ENCODE results near the gene FGFRL1. TPM values are rescaled to one million over a fixed set of nuclear protein-coding genes. Genes with fewer than 3 reads are reported as not detected.

FGFRL1 gene
- total RNA-seq, 4 donors from 2014 or later: 9.0 to 19.9 (median 12.0) TPM

- Histone ChIP-seq H3K9me3 (no peaks in the 10 kb centered on the region), H3K4me3 (no peak overlapping the region), H3K27me3 (peaks cover 7% of the 10 kb centered on the region), H3K4me1 (peaks cover 3% of the 10 kb centered on the region), H3K36me3 (peaks cover 20% of the 10 kb centered on the region), H3K27ac (no peak overlapping the region)
- no peak for DNase-seq (ENCODE audit: low spot score in 2 of 2)
- 96% methylated on average over 28 of the region's 32 CpGs for WGBS
- TF ChIP-seq POLR2AphosphoS5 (IDR thresholded peaks at IDR 0.05): no peak
- TF ChIP-seq EP300 (IDR thresholded peaks at IDR 0.05): no peak
- TF ChIP-seq POLR2A (IDR thresholded peaks at IDR 0.05): no peak
- no peak for TF ChIP-seq CTCF (IDR thresholded peaks at IDR 0.05)
These were observed 13.6 kb downstream of the FGFRL1 start for GRCh38 chr4:1024882-1025545.

- Histone ChIP-seq H3K4me1 (peaks cover 3% of the 10 kb centered on the region), H3K36me3 (peaks cover 20% of the 10 kb centered on the region), H3K9me3 (no peaks in the 10 kb centered on the region), H3K27ac (no peak overlapping the region), H3K4me3 (no peak overlapping the region), H3K27me3 (peaks cover 16% of the 10 kb centered on the region)
- no peak for DNase-seq (ENCODE audit: low spot score in 2 of 2)
- WGBS: 48% methylated on average over 17 of the region's 17 CpGs
- TF ChIP-seq POLR2A (IDR thresholded peaks at IDR 0.05) (no peak), POLR2AphosphoS5 (IDR thresholded peaks at IDR 0.05) (no peak), CTCF (IDR thresholded peaks at IDR 0.05) (no peak), EP300 (IDR thresholded peaks at IDR 0.05) (no peak)
These were observed 14.7 kb downstream of the FGFRL1 start for GRCh38 chr4:1026115-1026514.

- no peak for DNase-seq (ENCODE audit: low spot score in 2 of 2)
- WGBS: no CpG with 5 or more reads among the region's 26 CpGs
- H3K4me3 ChIP-seq: no peak overlapping the region
- TF ChIP-seq CTCF (IDR thresholded peaks at IDR 0.05) (no peak), POLR2AphosphoS5 (IDR thresholded peaks at IDR 0.05) (no peak), POLR2A (IDR thresholded peaks at IDR 0.05) (no peak), EP300 (IDR thresholded peaks at IDR 0.05) (no peak)
- H3K4me1 ChIP-seq: peaks cover 3% of the 10 kb centered on the region
- no peaks in the 10 kb centered on the region for H3K9me3 ChIP-seq
- no peak overlapping the region for H3K27ac ChIP-seq
- H3K36me3 ChIP-seq: peaks cover 20% of the 10 kb centered on the region
- peaks cover 28% of the 10 kb centered on the region for H3K27me3 ChIP-seq
These were observed 15.9 kb downstream of the FGFRL1 start for GRCh38 chr4:1027219-1027914.

GRCh38 chr4:1027915-1028238 is 16.5 kb downstream of the FGFRL1 start:
- DNase-seq (ENCODE audit: low spot score in 2 of 2): no peak
- Histone ChIP-seq H3K9me3 (no peaks in the 10 kb centered on the region), H3K27ac (no peak overlapping the region), H3K4me1 (peaks cover 3% of the 10 kb centered on the region), H3K27me3 (peaks cover 33% of the 10 kb centered on the region), H3K36me3 (peaks cover 20% of the 10 kb centered on the region), H3K4me3 (no peak overlapping the region)
- no CpG with 5 or more reads among the region's 9 CpGs for WGBS
- no peak for TF ChIP-seq EP300 (IDR thresholded peaks at IDR 0.05)
- TF ChIP-seq POLR2AphosphoS5 (IDR thresholded peaks at IDR 0.05): no peak
- TF ChIP-seq POLR2A (IDR thresholded peaks at IDR 0.05): no peak
- TF ChIP-seq CTCF (IDR thresholded peaks at IDR 0.05): no peak

GRCh38 chr4:1028574-1029220 is 17.3 kb downstream of the FGFRL1 start:
- Histone ChIP-seq H3K4me1 (peaks cover 6% of the 10 kb centered on the region), H3K36me3 (peaks cover 15% of the 10 kb centered on the region), H3K4me3 (no peak overlapping the region), H3K9me3 (no peaks in the 10 kb centered on the region), H3K27me3 (peaks cover 37% of the 10 kb centered on the region), H3K27ac (no peak overlapping the region)
- no CpG with 5 or more reads among the region's 36 CpGs for WGBS
- DNase-seq (ENCODE audit: low spot score in 2 of 2): no peak
- no peak for TF ChIP-seq POLR2A (IDR thresholded peaks at IDR 0.05)
- TF ChIP-seq CTCF (IDR thresholded peaks at IDR 0.05): no peak
- TF ChIP-seq POLR2AphosphoS5 (IDR thresholded peaks at IDR 0.05): no peak
- TF ChIP-seq EP300 (IDR thresholded peaks at IDR 0.05): no peak
